Heart right ventricle (tissue), 16 donors: ENCODE data around the gene ARHGEF10L. TPM values are rescaled to one million over a fixed set of nuclear protein-coding genes. Genes with fewer than 3 reads are reported as not detected.

Experiments used
- ATAC-seq, 8 donors: fragments of 200-7000 bp; cut with Tn5 transposase; one replicate each; pipeline ENCODE4 v1.9.1; 2020; ENCODE audit warnings: mild to moderate bottlenecking in 8 of 8, moderate library complexity in 8 of 8, moderate number of reproducible peaks in 1 of 8
- DNase-seq, 2 donors: peaks; one replicate each; pipeline ENCODE4 v3.0.0-alpha.2; 2020
- H3K27ac ChIP-seq, 10 donors: fragments of 200-600 bp; sonication (generic) in 2 of 10; one replicate each; pipeline versions ENCODE4 v1.5.0 to v1.8.0; 2020 to 2022; ENCODE audit warnings: mild to moderate bottlenecking in 3 of 10
- H3K27me3 ChIP-seq, 7 donors: fragments of 200-600 bp; one replicate each; pipeline ENCODE4 v1.8.0; 2021 to 2022; ENCODE audit warnings: mild to moderate bottlenecking in 2 of 7
- H3K36me3 ChIP-seq, 9 donors: fragments of 200-600 bp; sonication (generic) in 1 of 9; one replicate each; pipeline versions ENCODE4 v1.5.0 to v1.8.0; 2020 to 2022; ENCODE audit warnings: mild to moderate bottlenecking in 2 of 9
- H3K4me1 ChIP-seq, 9 donors: fragments of 200-600 bp; sonication (generic) in 1 of 9; one replicate each; pipeline versions ENCODE4 v1.5.0 to v1.8.0; 2020 to 2022; ENCODE audit warnings: mild to moderate bottlenecking in 4 of 9
- H3K4me3 ChIP-seq, 10 donors: fragments of 200-600 bp; sonication (generic) in 2 of 10; one replicate each; pipeline versions ENCODE4 v1.5.0 to v1.8.0; 2020 to 2022; ENCODE audit warnings: mild to moderate bottlenecking in 7 of 10, moderate library complexity in 2 of 10
- H3K9me3 ChIP-seq, 11 donors: fragments of 200-600 bp in 10 of 11; sonication (generic) in 2 of 11; one replicate each; pipeline versions ENCODE4 v1.5.0 to v1.8.0; 2013 to 2022; ENCODE audit warnings: mild to moderate bottlenecking in 2 of 11, control low read depth in 1 of 11, moderate library complexity in 1 of 11
- CTCF ChIP-seq, 9 donors: fragments of 200-600 bp; sonication (generic) in 2 of 9; IDR thresholded peaks; one replicate each; pipeline versions ENCODE4 v1.5.0 to v1.8.0; 2021 to 2022; ENCODE audit warnings: antibody characterized with exemption in 9 of 9, mild to moderate bottlenecking in 5 of 9, moderate library complexity in 1 of 9
- WGBS, 2 donors: extraction: QIAGEN DNeasy Blood & Tissue Kit; methylation state at CpG; one replicate each; pipeline ENCODE4 v1.1.7; 2013; ENCODE audit warnings: inconsistent platforms in 1 of 2; 5-methylcytosine and 5-hydroxymethylcytosine counted together
- intact Hi-C, 10 donors: fragments of 100-400 bp; cut with DNase I; formaldehyde crosslinking; loops; one replicate each; pipeline versions ENCODE4 v1.11.1 to v1.14.2; 2022
- polyA plus RNA-seq, 2 donors: library from polyadenylated mRNA; stranded (reverse); fragments of 200-250 nt; gene quantifications; one replicate each; pipeline ENCODE4 v1.2.3, GENCODE V29; 2013
- total RNA-seq, 10 donors: library from RNA; stranded (reverse); fragmentation: NEBNext Ultra II Directional in 3 of 10; extraction: Animal tissue kit (Norgen Biotek cat#: 25700) in 3 of 10; gene quantifications; one replicate each; pipeline versions ENCODE4 v1.2.1 to v1.2.4, GENCODE V29; 2021 to 2023
- donor health status: Arrhythmogenic right ventricular cardiomyopathy.
- donor health status: ischemic (EF 13 %, LVEDD 7.1; RV severe dilation, severe dysfunction).
- donor health status: healthy with polysubstance abuse.
- donor health status: DM: no; HTN: yes; CAD: no.
- donor health status: DM: no; HTN: no; CAD: no.
- donor health status: ischemic (EF 25% LVEDD 6.9; RV normal size, moderate dysfunction).
- donor health status: ischemic (EF 25% LVEDD 5.7; RV mildly dilated, moderate dysfunction).
- donor health status: healthy.
- donor health status: DM: yes; HTN: yes; CAD: no.
- donor health status: Ischemic cardiomyopathy.
- donor health status: ischemic (EF 35%, LVEDD 5.7; RV mildly dilated, moderate dysfunction).
- donor health status: nonischemic (EF 11% LVEDD 7.7; RV severe dilation, severe dysfunction).
- donor health status: DM: yes; HTN: yes; CAD: no.
- donor health status: PGD.
- donor health status: ischemic (EF 29% LVEDD 5.4; RV normal size, mild dysfunction).
- donor health status: nonischemic (EF 23%, LVEDD 6.1; RV moderate dilation, normal function).

ARHGEF10L gene
- total and polyA plus RNA-seq, 12 donors, result 45.4 to 68.4 (median 50.6) TPM

GRCh38 chr1:17588048-17588871 lies 48.8 kb downstream of the ARHGEF10L start:
- H3K4me1 ChIP-seq, result peaks cover 22 to 73% (median 47%) of the 10 kb centered on the region in 9 donors
- H3K9me3 ChIP-seq, result no peaks in the 10 kb centered on the region
- H3K4me3 ChIP-seq, result peak overlapping the region in 9 of 10 donors; percentile 8 to 46 (median 35)
- ATAC-seq (peak; percentile 80 to 94 (median 90)), DNase-seq (peak; percentile 70 to 76)
- intact Hi-C loops, result loop anchor here in 2 of 10 donors (5.0 kb wide), 2 partner anchors 51 to 56 kb away; partner anchors contain the start of gene ARHGEF10L (in 1 of the 2)
- H3K27ac ChIP-seq, result peak overlapping the region; percentile 58 to 94 (median 84)
- WGBS, 2 donors, result 28 to 29% methylated on average over 13 of the region's 13 CpGs
- no peaks in the 10 kb centered on the region for H3K27me3 ChIP-seq
- H3K36me3 ChIP-seq, result no peaks in the 10 kb centered on the region
- TF ChIP-seq CTCF (IDR thresholded peaks at IDR 0.05), result no peak

- ATAC-seq (no peak), DNase-seq (no peak)
- Histone ChIP-seq H3K27ac (peak overlapping the region in 4 of 10 donors; percentile 7 to 35 (median 25)), H3K4me1 (peaks cover 26 to 94% (median 59%) of the 10 kb centered on the region in 9 donors), H3K4me3 (no peak overlapping the region), H3K36me3 (no peaks in the 10 kb centered on the region), H3K9me3 (no peaks in the 10 kb centered on the region), H3K27me3 (no peaks in the 10 kb centered on the region)
- intact Hi-C loops, result no loop called here
- no peak for TF ChIP-seq CTCF (IDR thresholded peaks at IDR 0.05)
- WGBS, 2 donors, result 53 to 57% methylated on average over 7 of the region's 7 CpGs
Observed at GRCh38 chr1:17591814-17592430, 52.4 kb downstream of the ARHGEF10L start.

GRCh38 chr1:17594026-17594425 lies 54.5 kb downstream of the ARHGEF10L start:
- WGBS, 2 donors, result 60 to 68% methylated on average over 5 of the region's 5 CpGs
- no peak for TF ChIP-seq CTCF (IDR thresholded peaks at IDR 0.05)
- Histone ChIP-seq H3K4me3 (no peak overlapping the region), H3K36me3 (no peaks in the 10 kb centered on the region), H3K27me3 (no peaks in the 10 kb centered on the region), H3K9me3 (no peaks in the 10 kb centered on the region), H3K27ac (peak overlapping the region in 8 of 10 donors; percentile 48 to 69 (median 61)), H3K4me1 (peaks cover 11 to 79% (median 41%) of the 10 kb centered on the region in 9 donors)
- DNase-seq (no peak), ATAC-seq (peak; percentile 54 to 91 (median 78))
- intact Hi-C loops, result no loop called here

GRCh38 chr1:17594690-17595601 lies 55.4 kb downstream of the ARHGEF10L start:
- 53 to 63% methylated on average over 8 of the region's 8 CpGs for WGBS, 2 donors
- Histone ChIP-seq H3K4me1 (peaks cover 10 to 78% (median 32%) of the 10 kb centered on the region in 9 donors), H3K27me3 (no peaks in the 10 kb centered on the region), H3K36me3 (no peaks in the 10 kb centered on the region), H3K9me3 (no peaks in the 10 kb centered on the region), H3K27ac (peak overlapping the region in 8 of 10 donors; percentile 43 to 69 (median 60)), H3K4me3 (no peak overlapping the region)
- intact Hi-C loops, result no loop called here
- DNase-seq, result no peak
- no peak for ATAC-seq
- no peak for TF ChIP-seq CTCF (IDR thresholded peaks at IDR 0.05)
